Retinal pigment epithelial cell (primary cell): ENCODE data around the gene PRDM16.

Source experiments
- DNase-seq: peaks from one replicate; pipeline ENCODE4 v3.0.0-alpha.2; 2010; ENCODE audit warnings: low read depth
- H3K4me3 ChIP-seq: 2 replicates; pipeline ENCODE4 v1.5.1; 2011; ENCODE audit warnings: mild to moderate bottlenecking, low read length, control low read depth, moderate library complexity
- TF ChIP-seq, protein P1 (sequence below): conservative IDR thresholded peaks from 2 replicates; pipeline ENCODE4 v1.5.1; 2011; ENCODE audit warnings: low read depth, low read length, control low read depth, inconsistent platforms

PRDM16 gene

GRCh38 chr1:3436451-3436850 is 367.4 kb downstream of the PRDM16 start:
- DNase-seq, result no peak
- H3K4me3 ChIP-seq, result no peak overlapping the region
- TF ChIP-seq, protein P1, sequence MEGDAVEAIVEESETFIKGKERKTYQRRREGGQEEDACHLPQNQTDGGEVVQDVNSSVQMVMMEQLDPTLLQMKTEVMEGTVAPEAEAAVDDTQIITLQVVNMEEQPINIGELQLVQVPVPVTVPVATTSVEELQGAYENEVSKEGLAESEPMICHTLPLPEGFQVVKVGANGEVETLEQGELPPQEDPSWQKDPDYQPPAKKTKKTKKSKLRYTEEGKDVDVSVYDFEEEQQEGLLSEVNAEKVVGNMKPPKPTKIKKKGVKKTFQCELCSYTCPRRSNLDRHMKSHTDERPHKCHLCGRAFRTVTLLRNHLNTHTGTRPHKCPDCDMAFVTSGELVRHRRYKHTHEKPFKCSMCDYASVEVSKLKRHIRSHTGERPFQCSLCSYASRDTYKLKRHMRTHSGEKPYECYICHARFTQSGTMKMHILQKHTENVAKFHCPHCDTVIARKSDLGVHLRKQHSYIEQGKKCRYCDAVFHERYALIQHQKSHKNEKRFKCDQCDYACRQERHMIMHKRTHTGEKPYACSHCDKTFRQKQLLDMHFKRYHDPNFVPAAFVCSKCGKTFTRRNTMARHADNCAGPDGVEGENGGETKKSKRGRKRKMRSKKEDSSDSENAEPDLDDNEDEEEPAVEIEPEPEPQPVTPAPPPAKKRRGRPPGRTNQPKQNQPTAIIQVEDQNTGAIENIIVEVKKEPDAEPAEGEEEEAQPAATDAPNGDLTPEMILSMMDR, result no peak

- DNase-seq, result no peak
- no peak overlapping the region for H3K4me3 ChIP-seq
- TF ChIP-seq, protein P1, result no peak
Measured at GRCh38 chr1:3436901-3437300, 367.9 kb downstream of the PRDM16 start.

- no peak for DNase-seq
- no peak overlapping the region for H3K4me3 ChIP-seq
- TF ChIP-seq, protein P1, result no peak
Measured at GRCh38 chr1:3438661-3439180, 369.7 kb downstream of the PRDM16 start.

- TF ChIP-seq, protein P1, result no peak
- H3K4me3 ChIP-seq, result no peak overlapping the region
- DNase-seq, result no peak
Measured at GRCh38 chr1:3439346-3440299, 370.6 kb downstream of the PRDM16 start.

GRCh38 chr1:3440300-3440681 is 371.3 kb downstream of the PRDM16 start:
- TF ChIP-seq, protein P1, result no peak
- DNase-seq, result no peak

DNA sequence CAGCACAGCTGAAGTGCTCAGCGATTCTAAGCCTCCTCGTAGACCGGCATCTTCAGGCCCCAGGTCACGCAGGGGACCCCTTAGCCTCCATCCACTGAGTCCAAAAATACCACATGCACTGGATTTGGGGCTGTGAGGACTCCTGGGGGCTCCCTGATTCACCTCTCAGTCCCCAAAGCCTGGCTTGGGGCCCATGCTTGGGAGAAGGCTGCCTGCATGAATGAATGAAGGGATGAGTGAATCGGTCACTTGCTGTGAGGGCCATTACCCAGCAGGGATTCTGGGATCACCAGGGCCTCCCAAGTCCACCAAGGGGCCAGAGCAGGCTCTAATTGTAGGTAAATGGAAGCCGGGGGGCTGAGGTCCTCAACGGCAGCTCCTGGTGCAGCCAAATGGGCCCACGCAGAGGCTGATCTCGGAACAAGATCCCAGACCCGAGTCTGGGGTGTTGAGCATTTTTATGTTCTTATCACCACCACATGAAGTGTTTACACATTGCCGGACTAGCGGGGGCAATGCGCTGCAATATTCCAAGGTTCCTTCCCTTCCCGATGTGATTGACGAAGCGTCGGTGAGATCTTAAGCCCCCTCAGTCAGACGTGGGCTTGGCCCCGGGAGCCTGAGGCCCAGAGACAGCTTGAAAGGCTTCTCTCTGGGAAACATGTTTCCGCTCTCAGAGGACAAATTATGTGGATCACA is 371.9 kb downstream of the PRDM16 start:
- no peak overlapping the region for H3K4me3 ChIP-seq
- no peak for DNase-seq
- TF ChIP-seq, protein P1, result no peak

More at GRCh38 chr1:3440300-3440681, 371.3 kb downstream of the PRDM16 start:
- no peak overlapping the region for H3K4me3 ChIP-seq
